H7 (cell line): ENCODE results near the gene PPM1H. TPM values are rescaled to one million over a fixed set of nuclear protein-coding genes. Genes with fewer than 3 reads are reported as not detected.

Experiments
- DNase-seq: peaks from one replicate; pipeline ENCODE4 v3.0.0; 2012
- H3K27me3 ChIP-seq: 2 replicates; pipeline ENCODE4 v1.6.0; 2011; ENCODE audit warnings: mild to moderate bottlenecking, low read length; ENCODE audit not compliant: control insufficient read depth, insufficient read depth
- H3K36me3 ChIP-seq: replicated peaks from 2 replicates; pipeline ENCODE4 v1.5.1; 2011; ENCODE audit warnings: low read length; ENCODE audit not compliant: control insufficient read depth, insufficient read depth
- H3K4me3 ChIP-seq: 2 replicates; pipeline ENCODE4 v1.5.1; 2011; ENCODE audit warnings: low read depth, mild to moderate bottlenecking, control low read depth, low read length, moderate library complexity; ENCODE audit not compliant: insufficient read depth
- total RNA-seq: library from RNA; depleted of rRNA; stranded (reverse); fragments of >200 nt; shearing (Covaris generic); gene quantifications from 2 replicates; pipeline ENCODE4 v1.2.3, GENCODE V29; 2014

PPM1H gene
- total RNA-seq, 1 experiment from 2014 or later, result 17.0 TPM

- no peak overlapping the region for H3K4me3 ChIP-seq
- H3K27me3 ChIP-seq, result no peaks in the 10 kb centered on the region
- peak; percentile 49 for DNase-seq
- no peaks in the 10 kb centered on the region for H3K36me3 ChIP-seq
Measured at GRCh38 chr12:62724947-62725451, 210.0 kb downstream of the PPM1H start.

DNA sequence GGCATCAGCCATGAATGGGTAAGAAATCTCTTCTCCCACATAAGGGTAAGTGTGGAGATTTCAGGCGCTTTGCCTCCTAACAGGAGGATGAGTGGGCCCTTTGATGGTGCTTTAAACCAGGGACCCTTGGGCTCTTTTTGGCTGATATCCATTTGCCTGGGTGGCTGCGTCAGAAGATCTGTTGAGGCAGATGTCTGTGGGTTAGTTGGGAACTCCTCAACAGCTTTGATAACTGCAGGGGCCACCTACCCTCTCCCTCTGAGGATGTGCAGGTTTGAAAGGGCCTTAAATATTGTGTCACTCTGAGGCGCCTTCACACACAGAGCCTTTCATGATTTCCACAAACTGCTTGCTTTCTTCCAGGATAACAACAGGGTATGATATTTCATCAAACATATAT is 210.7 kb downstream of the PPM1H start:
- Histone ChIP-seq H3K27me3 (no peaks in the 10 kb centered on the region), H3K4me3 (no peak overlapping the region), H3K36me3 (no peaks in the 10 kb centered on the region)
- DNase-seq, result no peak

DNA sequence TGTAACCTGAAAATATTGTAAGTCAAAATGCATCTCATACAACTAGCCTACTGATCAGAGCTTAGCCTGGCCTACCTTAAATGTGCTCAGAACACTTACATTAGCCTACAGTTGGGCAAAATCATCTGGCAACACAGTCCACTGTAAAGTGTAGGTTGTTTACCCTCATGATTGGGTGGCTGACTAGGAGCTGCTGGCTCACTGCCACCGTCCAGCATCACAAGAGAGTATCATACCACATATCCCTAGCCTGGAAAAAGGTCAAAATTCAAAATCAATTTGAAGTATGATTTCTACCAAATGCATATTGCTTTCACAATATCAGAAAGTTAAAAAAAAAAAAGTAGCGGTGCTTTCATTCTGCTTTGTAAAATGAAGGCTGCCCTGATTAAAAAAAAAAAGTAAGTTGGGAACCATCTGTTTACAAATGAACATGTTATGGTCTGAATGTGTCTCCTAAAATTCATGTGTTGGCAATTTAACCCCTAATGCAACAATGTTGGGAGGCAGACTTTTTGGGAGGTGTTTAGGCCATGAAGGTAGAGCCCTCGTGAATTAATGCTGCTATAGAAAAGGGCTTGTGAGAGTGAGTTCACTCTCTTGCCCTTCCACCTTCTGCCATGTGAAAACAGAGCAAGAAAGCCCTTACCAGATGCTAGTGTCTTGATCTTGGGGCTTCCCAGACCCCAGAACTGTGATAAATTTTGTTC is 211.8 kb downstream of the PPM1H start:
- no peak for DNase-seq
- Histone ChIP-seq H3K27me3 (no peaks in the 10 kb centered on the region), H3K36me3 (no peaks in the 10 kb centered on the region), H3K4me3 (no peak overlapping the region)

DNA sequence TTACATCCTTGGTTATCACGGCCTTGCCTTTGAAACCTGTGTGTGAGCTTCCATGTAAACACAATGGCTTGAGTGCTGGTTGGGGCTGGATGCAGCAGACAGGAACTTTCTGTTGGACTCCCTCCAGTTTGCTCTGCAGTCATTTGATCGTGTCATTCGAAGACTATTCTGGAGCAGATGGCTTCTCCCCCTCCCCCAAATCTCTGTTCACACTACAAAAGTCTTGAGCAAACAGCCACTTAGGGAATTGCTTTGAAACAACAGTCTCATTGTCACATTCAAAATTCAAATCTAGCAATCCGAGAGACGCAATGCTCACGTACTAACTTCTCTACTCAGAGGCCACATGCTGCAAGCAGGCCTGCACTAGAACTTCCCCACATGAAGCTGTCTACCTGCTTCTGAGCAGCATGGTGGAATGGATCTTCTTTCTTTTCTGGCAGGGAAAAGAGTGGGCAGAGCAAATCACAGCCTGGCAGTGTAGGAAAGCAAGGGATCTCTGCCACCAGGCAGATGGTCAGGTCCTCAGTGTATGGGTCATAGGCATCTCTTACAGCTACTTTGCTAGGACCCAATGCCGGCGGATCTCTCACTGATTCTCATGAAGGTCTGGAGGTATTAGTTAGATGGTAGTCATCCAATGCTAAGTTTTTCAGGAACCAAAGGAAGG is 214.2 kb downstream of the PPM1H start:
- DNase-seq, result no peak
- H3K4me3 ChIP-seq, result no peak overlapping the region
- H3K36me3 ChIP-seq, result no peaks in the 10 kb centered on the region
- no peaks in the 10 kb centered on the region for H3K27me3 ChIP-seq

DNA sequence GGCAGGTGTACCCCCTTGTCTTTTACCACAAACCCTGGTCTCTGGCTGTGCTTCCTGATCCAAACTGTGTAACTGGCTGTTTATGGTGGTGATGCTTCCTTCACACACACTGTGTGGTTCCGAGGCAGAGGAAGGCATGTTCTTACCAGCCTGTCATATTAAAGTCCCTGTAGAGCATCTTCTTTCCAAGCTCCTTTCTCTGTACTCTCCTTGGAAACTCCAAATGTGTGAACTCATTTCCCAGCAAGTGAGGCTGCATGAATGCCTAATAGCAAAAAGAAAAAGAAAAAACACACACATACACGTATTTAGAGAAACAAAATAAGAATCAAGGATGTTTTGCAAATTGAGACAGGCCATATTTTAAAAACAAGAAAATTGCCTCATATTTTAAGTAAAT is 214.9 kb downstream of the PPM1H start:
- no peaks in the 10 kb centered on the region for H3K27me3 ChIP-seq
- H3K36me3 ChIP-seq, result no peaks in the 10 kb centered on the region
- no peak for DNase-seq
- no peak overlapping the region for H3K4me3 ChIP-seq

GRCh38 chr12:62718762-62719426 is 216.1 kb downstream of the PPM1H start:
- DNase-seq, result no peak
- no peaks in the 10 kb centered on the region for H3K36me3 ChIP-seq
- no peaks in the 10 kb centered on the region for H3K27me3 ChIP-seq
- no peak overlapping the region for H3K4me3 ChIP-seq

DNA sequence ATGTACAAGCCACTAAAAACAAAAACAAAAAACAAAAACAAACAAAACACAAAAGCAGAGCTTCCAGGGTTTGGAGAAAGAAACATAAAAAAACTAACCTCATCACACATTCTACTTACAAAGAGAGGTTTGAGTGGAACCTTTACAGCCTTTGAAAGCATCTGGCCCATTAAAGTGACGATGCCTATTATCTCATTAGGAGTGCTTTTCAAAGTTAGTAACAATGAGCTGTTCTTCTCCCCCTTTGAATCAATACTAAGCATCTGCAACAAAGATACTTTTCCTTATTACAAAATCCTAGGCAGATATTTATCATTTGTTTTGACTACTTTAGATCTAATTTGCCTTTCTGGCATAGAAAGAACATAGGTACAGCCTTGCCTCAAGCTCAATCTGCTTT is 217.3 kb downstream of the PPM1H start:
- no peaks in the 10 kb centered on the region for H3K27me3 ChIP-seq
- DNase-seq, result no peak
- H3K36me3 ChIP-seq, result no peaks in the 10 kb centered on the region; the same call in 1 of the 2 replicates
- H3K4me3 ChIP-seq, result no peak overlapping the region

GRCh38 chr12:62716866-62717525 is 218.0 kb downstream of the PPM1H start:
- DNase-seq, result no peak

DNA sequence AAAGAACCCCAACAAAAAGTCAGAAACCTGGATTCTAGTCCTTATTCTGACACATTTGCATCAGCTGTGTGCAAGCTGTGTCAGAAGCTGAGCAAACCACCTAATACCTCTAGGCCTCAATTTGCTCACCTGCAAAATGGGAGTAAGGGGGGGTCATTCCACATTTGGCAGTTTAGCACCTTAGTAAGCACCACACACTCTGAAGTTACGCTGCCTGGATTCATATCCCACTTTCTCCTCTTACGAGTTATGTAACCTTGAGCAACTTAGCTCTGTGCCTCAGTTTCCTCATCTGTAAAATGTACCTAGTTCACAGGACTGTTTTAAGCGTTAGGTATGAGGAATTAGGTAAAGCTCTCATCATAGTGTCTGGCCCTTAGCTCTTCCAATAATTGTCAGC is 218.9 kb downstream of the PPM1H start:
- DNase-seq, result no peak
- Histone ChIP-seq H3K4me3 (no peak overlapping the region), H3K36me3 (no peaks in the 10 kb centered on the region; the same call in 1 of the 2 replicates), H3K27me3 (no peaks in the 10 kb centered on the region)

More at GRCh38 chr12:62716866-62717525, 218.0 kb downstream of the PPM1H start:
- no peaks in the 10 kb centered on the region; the same call in 1 of the 2 replicates for H3K36me3 ChIP-seq
- no peaks in the 10 kb centered on the region for H3K27me3 ChIP-seq
- no peak overlapping the region for H3K4me3 ChIP-seq

GRCh38 chr12:62714774-62715721 is 219.9 kb downstream of the PPM1H start:
- no peak for DNase-seq
- Histone ChIP-seq H3K27me3 (no peaks in the 10 kb centered on the region), H3K4me3 (no peak overlapping the region), H3K36me3 (no peaks in the 10 kb centered on the region; the same call in 1 of the 2 replicates)

DNA sequence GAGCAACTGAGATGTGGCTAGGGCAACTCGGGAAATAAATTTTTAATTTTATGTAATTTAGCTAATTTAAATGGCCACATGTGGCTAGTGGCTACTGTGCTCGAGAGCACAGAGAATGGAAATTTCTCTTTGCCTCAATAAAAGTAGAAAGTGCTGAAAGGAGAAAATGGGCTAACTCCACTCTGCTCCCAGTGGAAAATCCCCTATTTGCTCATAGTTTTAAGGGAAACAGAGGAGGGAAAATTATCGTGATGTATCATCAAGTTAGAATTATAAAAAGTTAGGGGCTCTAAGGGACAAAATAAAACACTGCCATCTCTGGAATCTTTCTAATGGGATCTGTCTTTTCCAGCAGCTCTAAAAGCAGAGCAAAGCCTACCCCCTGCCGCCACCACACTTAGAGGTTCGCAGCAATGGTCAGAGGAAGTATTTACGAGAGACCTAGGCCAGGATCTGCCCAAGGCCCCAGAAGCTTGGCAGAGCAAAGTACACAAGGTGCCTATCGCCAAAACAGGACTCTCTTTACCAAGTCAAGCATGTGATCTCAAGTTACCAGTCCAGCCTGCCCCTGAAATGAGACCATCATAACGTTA is 220.7 kb downstream of the PPM1H start:
- no peak overlapping the region for H3K4me3 ChIP-seq
- H3K36me3 ChIP-seq, result no peaks in the 10 kb centered on the region; the same call in 1 of the 2 replicates
- H3K27me3 ChIP-seq, result no peaks in the 10 kb centered on the region
- no peak for DNase-seq

GRCh38 chr12:62713723-62714122 is 221.2 kb downstream of the PPM1H start:
- H3K36me3 ChIP-seq, result no peaks in the 10 kb centered on the region; the same call in 1 of the 2 replicates
- no peak overlapping the region for H3K4me3 ChIP-seq
- no peaks in the 10 kb centered on the region for H3K27me3 ChIP-seq
- no peak for DNase-seq
